HEK293T (cell line): ENCODE data around the gene TNNI3.
"Not testable (repeated sequence)": the region's sequence is repeated elsewhere in the genome, so short reads cannot be mapped to it uniquely, and the experiment has no call there.

ENCODE experiments used
- CTCF ChIA-PET: fragments of 350-600 bp; formaldehyde crosslinking; extraction: SDS; loops from one replicate; lab custom pipeline; 2021; ENCODE audit warnings: antibody characterized with exemption, inconsistent platforms; lab: Yijun Ruan, JAX
- POLR2A ChIA-PET: fragments of 350-600 bp; formaldehyde crosslinking; extraction: SDS; loops from one replicate; lab custom pipeline; 2020; ENCODE audit warnings: antibody characterized with exemption, inconsistent platforms; lab: Yijun Ruan, JAX
- DNase-seq: peaks from one replicate; pipeline ENCODE4 v3.0.0; 2012; ENCODE audit warnings: mixed read lengths; ENCODE audit errors: extremely low spot score
- ARNT ChIP-seq: fragments of 450-650 bp; IDR thresholded peaks from 2 replicates; pipeline ENCODE4 v1.6.1; 2017; ENCODE audit warnings: mild to moderate bottlenecking
- BHLHE40 ChIP-seq: fragments of 450-650 bp; IDR thresholded peaks from 2 replicates; pipeline ENCODE4 v1.6.1; 2016; ENCODE audit warnings: mild to moderate bottlenecking, moderate library complexity, borderline replicate concordance
- CTBP1 ChIP-seq: fragments of 450-650 bp; IDR thresholded peaks from 2 replicates; pipeline ENCODE4 v1.6.1; 2016; ENCODE audit warnings: borderline replicate concordance
- ELF4 ChIP-seq: fragments of 450-650 bp; IDR thresholded peaks from 2 replicates; pipeline ENCODE4 v1.6.1; 2017; ENCODE audit warnings: antibody characterized with exemption
- FOXA1 ChIP-seq: fragments of 450-650 bp; IDR thresholded peaks from 2 replicates; pipeline ENCODE4 v1.6.1; 2016; ENCODE audit warnings: mild to moderate bottlenecking
- FOXK2 ChIP-seq: fragments of 450-650 bp; IDR thresholded peaks from 2 replicates; pipeline ENCODE4 v1.6.1; 2016; ENCODE audit warnings: mild to moderate bottlenecking
- FOXM1 ChIP-seq: fragments of 450-650 bp; IDR thresholded peaks from 2 replicates; pipeline ENCODE4 v1.6.1; 2017; ENCODE audit warnings: mild to moderate bottlenecking, borderline replicate concordance
- HDGF ChIP-seq: fragments of 450-650 bp; IDR thresholded peaks from 2 replicates; pipeline ENCODE4 v1.6.1; 2017; ENCODE audit warnings: antibody characterized with exemption, borderline replicate concordance
- L3MBTL2 ChIP-seq: fragments of 450-650 bp; conservative IDR thresholded peaks from 2 replicates; pipeline ENCODE4 v1.6.1; 2016; ENCODE audit warnings: mild to moderate bottlenecking
- LEF1 ChIP-seq: fragments of 450-650 bp; IDR thresholded peaks from 2 replicates; pipeline ENCODE4 v1.6.1; 2017; ENCODE audit warnings: mild to moderate bottlenecking, borderline replicate concordance
- NFRKB ChIP-seq: fragments of 450-650 bp; IDR thresholded peaks from 2 replicates; pipeline ENCODE4 v1.6.1; 2016; ENCODE audit warnings: mild to moderate bottlenecking, moderate library complexity
- SP1 ChIP-seq: fragments of 450-650 bp; IDR thresholded peaks from 2 replicates; pipeline ENCODE4 v1.6.1; 2017
- SUZ12 ChIP-seq: fragments of 450-650 bp; IDR thresholded peaks from 2 replicates; pipeline ENCODE4 v1.6.1; 2016; ENCODE audit warnings: mild to moderate bottlenecking
- TARDBP ChIP-seq: fragments of 450-650 bp; IDR thresholded peaks from 2 replicates; pipeline ENCODE4 v1.6.1; 2016
- ZNF384 ChIP-seq: fragments of 450-650 bp; IDR thresholded peaks from 2 replicates; pipeline ENCODE4 v1.6.1; 2016
- TF ChIP-seq, protein P1 (sequence below): fragments of 450-650 bp; IDR thresholded peaks from 2 replicates; pipeline ENCODE4 v1.6.1; 2016

TNNI3 gene

GRCh38 chr19:55158423-55158822, 891 bp upstream of the TNNI3 start:
- no peak for TF ChIP-seq SUZ12
- no peak for TF ChIP-seq CTBP1
- TF ChIP-seq HDGF: no peak
- TF ChIP-seq TARDBP: no peak
- ChIA-PET POLR2A (interaction anchor here (1.0 to 2.2 kb wide), 2 partner anchors 12 to 14 kb away, joined by 4 to 12 read pairs; no protein-coding TSS in a partner anchor), CTCF (interaction anchor here (2.7 kb wide), 1 partner anchor 18 kb away, joined by 15 read pairs; no protein-coding TSS in a partner anchor)
- DNase-seq: no peak

DNA sequence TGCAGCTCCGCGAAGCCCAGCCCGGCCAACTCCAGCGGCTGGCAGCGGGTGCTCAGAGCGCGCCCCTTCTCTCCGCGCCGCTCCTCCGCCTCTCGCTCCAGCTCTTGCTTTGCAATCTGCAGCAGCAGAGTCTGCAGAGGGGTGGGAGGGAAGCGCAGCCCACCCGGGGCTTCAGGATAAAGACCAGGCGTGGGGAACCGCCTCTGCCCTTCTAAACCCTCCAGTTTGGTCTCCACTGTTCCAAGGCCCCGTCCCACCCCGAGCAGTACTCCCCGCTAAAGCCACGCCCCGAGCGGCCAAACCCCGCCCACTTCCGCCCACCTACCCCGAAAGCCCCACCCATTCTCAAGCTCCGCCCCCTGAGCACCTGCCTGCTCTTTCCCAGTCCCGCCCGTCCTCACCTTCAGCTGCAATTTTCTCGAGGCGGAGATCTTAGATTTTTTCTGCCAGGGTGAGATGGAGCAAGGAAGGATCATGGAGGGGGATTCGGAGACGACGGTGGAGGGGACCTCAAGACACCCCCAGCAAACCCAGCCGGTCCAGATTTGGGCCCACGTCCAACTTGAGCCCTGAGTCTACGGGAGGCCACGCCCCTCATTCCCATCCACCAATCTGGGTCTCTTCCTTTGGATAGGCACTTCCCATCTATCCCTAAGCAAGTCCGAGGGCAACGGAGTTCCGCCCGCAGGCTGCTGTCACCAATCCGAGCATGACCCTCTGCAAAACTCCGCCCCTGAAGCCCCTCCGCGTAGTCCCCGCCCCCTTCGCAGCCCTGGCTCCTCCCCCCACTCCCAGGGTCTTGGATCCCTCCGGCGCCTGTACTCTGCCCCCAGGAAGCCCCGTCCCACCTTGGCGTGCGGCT, 1.1 kb downstream of the TNNI3 start:
- TF ChIP-seq L3MBTL2 (peak; percentile 76), BHLHE40 (no peak), CTBP1 (no peak), FOXA1 (no peak), ARNT (no peak)
- TF ChIP-seq, protein P1, sequence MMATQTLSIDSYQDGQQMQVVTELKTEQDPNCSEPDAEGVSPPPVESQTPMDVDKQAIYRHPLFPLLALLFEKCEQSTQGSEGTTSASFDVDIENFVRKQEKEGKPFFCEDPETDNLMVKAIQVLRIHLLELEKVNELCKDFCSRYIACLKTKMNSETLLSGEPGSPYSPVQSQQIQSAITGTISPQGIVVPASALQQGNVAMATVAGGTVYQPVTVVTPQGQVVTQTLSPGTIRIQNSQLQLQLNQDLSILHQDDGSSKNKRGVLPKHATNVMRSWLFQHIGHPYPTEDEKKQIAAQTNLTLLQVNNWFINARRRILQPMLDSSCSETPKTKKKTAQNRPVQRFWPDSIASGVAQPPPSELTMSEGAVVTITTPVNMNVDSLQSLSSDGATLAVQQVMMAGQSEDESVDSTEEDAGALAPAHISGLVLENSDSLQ: peak; percentile 81
- CTCF ChIA-PET: interaction anchor here (0.9 kb wide), 1 partner anchor 68 kb away, joined by 3 read pairs; no protein-coding TSS in a partner anchor
- POLR2A ChIA-PET: interaction anchor here (1.4 kb wide), 1 partner anchor 10 kb away, joined by 4 read pairs; no protein-coding TSS in a partner anchor
- peak; percentile 88 for DNase-seq

- CTCF ChIA-PET: interaction anchor here (0.9 kb wide), 1 partner anchor 68 kb away, joined by 3 read pairs; no protein-coding TSS in a partner anchor
These were observed 1.7 kb downstream of the TNNI3 start for GRCh38 chr19:55155784-55156183.

GRCh38 chr19:55153652-55154264, 3.8 kb downstream of the TNNI3 start:
- POLR2A ChIA-PET: no interaction called here
- no peak for DNase-seq
- TF ChIP-seq CTBP1 (no peak), ARNT (no peak), SP1 (no peak), ZNF384 (no peak), HDGF (no peak), LEF1 (no peak), SUZ12 (no peak), FOXK2 (no peak), TARDBP (no peak), NFRKB (no peak), BHLHE40 (no peak), L3MBTL2 (no peak), FOXM1 (no peak), FOXA1 (no peak), ELF4 (no peak)
- TF ChIP-seq, protein P1: no peak
- CTCF ChIA-PET: interaction anchor here (1.2 kb wide), 1 partner anchor 13 kb away, joined by 4 read pairs; no protein-coding TSS in a partner anchor

More at GRCh38 chr19:55155784-55156183, 1.7 kb downstream of the TNNI3 start:
- not testable (repeated sequence) for DNase-seq
- POLR2A ChIA-PET: interaction anchor here (1.4 kb wide), 1 partner anchor 9 kb away, joined by 4 read pairs; no protein-coding TSS in a partner anchor

GRCh38 chr19:55152017-55152416, 5.5 kb downstream of the TNNI3 start:
- no peak for TF ChIP-seq TARDBP
- TF ChIP-seq HDGF: no peak
- no peak for TF ChIP-seq SP1
- no peak for TF ChIP-seq NFRKB
- no peak for TF ChIP-seq L3MBTL2
- TF ChIP-seq ZNF384: no peak
- peak; percentile 63 for TF ChIP-seq ELF4
- TF ChIP-seq LEF1: no peak
- no peak for TF ChIP-seq SUZ12
- TF ChIP-seq FOXM1: no peak
- TF ChIP-seq ARNT: no peak
- TF ChIP-seq FOXK2: no peak
- TF ChIP-seq, protein P1: peak; percentile 22; the same call in 1 of the 2 replicates
- no peak for TF ChIP-seq CTBP1
- POLR2A ChIA-PET: no interaction called here
- DNase-seq: no peak
- CTCF ChIA-PET: interaction anchor here (1.8 kb wide), 1 partner anchor 8 kb away, joined by 8 read pairs; no protein-coding TSS in a partner anchor
